Caco-2 (cell line): ENCODE results near the gene ACTL8. TPM values are rescaled to one million over a fixed set of nuclear protein-coding genes. Genes with fewer than 3 reads are reported as not detected.

ENCODE experiments used
- BruUV-seq: library from RNA; stranded (reverse); fragments of 400-500 nt; replicated peaks from 2 replicates; lab custom pipeline; 2021; lab: Mats Ljungman, UMichigan
- CTCF ChIA-PET: fragments of 300-600 bp; sonication (Branson Sonifier 250); formaldehyde crosslinking; loops from one replicate; lab custom pipeline; 2022; ENCODE audit warnings: antibody characterized with exemption; lab: Charles Lee
- POLR2A ChIA-PET: fragments of 300-600 bp; sonication (Branson Sonifier 250); formaldehyde crosslinking; loops from one replicate; lab custom pipeline; 2022; ENCODE audit warnings: antibody characterized with exemption; lab: Charles Lee
- DNase-seq, 2 experiments: peaks; one replicate each; pipeline versions ENCODE4 v3.0.0 to v3.0.0-alpha.2; 2020 to 2022
- H3K27me3 ChIP-seq: replicated peaks from 2 replicates; pipeline ENCODE4 v1.6.0; 2011; ENCODE audit warnings: low read length; ENCODE audit not compliant: control insufficient read depth, insufficient read depth
- H3K36me3 ChIP-seq: 2 replicates; pipeline ENCODE4 v1.5.1; 2011; ENCODE audit warnings: low read length; ENCODE audit not compliant: control insufficient read depth, insufficient read depth
- H3K4me1 ChIP-seq: fragments of 250-450 bp; sonication (Bioruptor Pico); 2 replicates; pipeline ENCODE4 v1.5.1; 2020; ENCODE audit warnings: mild to moderate bottlenecking
- H3K4me3 ChIP-seq: 2 replicates; pipeline ENCODE4 v1.5.1; 2011; ENCODE audit warnings: low read depth, mild to moderate bottlenecking, control low read depth, low read length
- H3K9me3 ChIP-seq: fragments of 250-450 bp; sonication (Bioruptor Pico); 2 replicates; pipeline ENCODE4 v1.5.1; 2020; ENCODE audit warnings: mild to moderate bottlenecking, moderate library complexity
- H3K27ac Mint-ChIP-seq: one replicate; pipeline ENCODE4 v1.8.0; 2022; ENCODE audit warnings: mixed read lengths; ENCODE audit not compliant: unreplicated experiment
- H3K27me3 Mint-ChIP-seq: one replicate; pipeline ENCODE4 v1.8.0; 2022; ENCODE audit warnings: mixed read lengths; ENCODE audit not compliant: insufficient read depth, unreplicated experiment
- H3K36me3 Mint-ChIP-seq: one replicate; pipeline ENCODE4 v1.8.0; 2022; ENCODE audit warnings: mild to moderate bottlenecking, mixed read lengths; ENCODE audit not compliant: insufficient read depth, unreplicated experiment
- H3K4me1 Mint-ChIP-seq: one replicate; pipeline ENCODE4 v1.8.0; 2022; ENCODE audit warnings: low read depth, mixed read lengths; ENCODE audit not compliant: unreplicated experiment
- H3K4me3 Mint-ChIP-seq: one replicate; pipeline ENCODE4 v1.8.0; 2022; ENCODE audit warnings: mild to moderate bottlenecking, moderate library complexity, mixed read lengths; ENCODE audit not compliant: unreplicated experiment
- H3K9me3 Mint-ChIP-seq: one replicate; pipeline ENCODE4 v1.8.0; 2022; ENCODE audit warnings: mixed read lengths; ENCODE audit not compliant: unreplicated experiment
- CTCF ChIP-seq, 2 experiments: fragments of 200-600 bp in 1 of 2; IDR thresholded peaks; 1 replicate in 1 of 2; 2 replicates in 1 of 2; pipeline versions ENCODE4 v1.5.1 to v1.8.0; 2011 to 2022; ENCODE audit warnings: antibody characterized with exemption in 1 of 2, control low read depth in 1 of 2, inconsistent platforms in 1 of 2, low read depth in 1 of 2, low read length in 1 of 2, mild to moderate bottlenecking in 1 of 2, moderate library complexity in 1 of 2; ENCODE audit not compliant: insufficient read depth in 1 of 2, severe bottlenecking in 1 of 2, unreplicated experiment in 1 of 2
- intact Hi-C: fragments of 100-400 bp; cut with micrococcal nuclease; formaldehyde crosslinking; loops from one replicate; pipeline ENCODE4 v1.10.0; 2022; ENCODE audit not compliant: unreplicated experiment
- total RNA-seq: library from RNA; stranded (reverse); gene quantifications from 2 replicates; pipeline ENCODE4 v1.2.3, GENCODE V29; 2022

ACTL8 gene
- total RNA-seq, 1 experiment from 2014 or later = 79.3 TPM

- POLR2A ChIA-PET = interaction anchor here (0.5 kb wide), 1 partner anchor 853 kb away, joined by 3 read pairs; no protein-coding TSS in a partner anchor
- Mint-ChIP-seq H3K9me3 (no peaks in the 10 kb centered on the region), H3K4me1 (no peaks in the 10 kb centered on the region), H3K4me3 (no peak overlapping the region), H3K27me3 (peaks cover 3% of the 10 kb centered on the region), H3K27ac (no peak overlapping the region), H3K36me3 (peaks cover 12% of the 10 kb centered on the region)
- Histone ChIP-seq H3K4me3 (no peak overlapping the region), H3K27me3 (no peaks in the 10 kb centered on the region), H3K36me3 (no peaks in the 10 kb centered on the region), H3K9me3 (no peaks in the 10 kb centered on the region), H3K4me1 (peaks cover 3% of the 10 kb centered on the region; the same call in 1 of the 2 replicates)
- TF ChIP-seq CTCF (IDR thresholded peaks at IDR 0.05; ENCODE audit: insufficient read depth in 1 of 2, low read depth in 1 of 2, low read length in 1 of 2, severe bottlenecking in 1 of 2, unreplicated experiment in 1 of 2) = no peak
- CTCF ChIA-PET = no interaction called here
- no peak for DNase-seq
- intact Hi-C loops = no loop called here
- no TSS peak for BruUV-seq
These were observed 34.8 kb downstream of the ACTL8 start for GRCh38 chr1:17789926-17790325.

GRCh38 chr1:17790383-17791054 is 35.4 kb downstream of the ACTL8 start:
- ChIA-PET CTCF (no interaction called here), POLR2A (interaction anchor here (0.5 kb wide), 1 partner anchor 854 kb away, joined by 3 read pairs; no protein-coding TSS in a partner anchor)
- Histone ChIP-seq H3K27me3 (no peaks in the 10 kb centered on the region), H3K9me3 (no peaks in the 10 kb centered on the region), H3K4me1 (peaks cover 8% of the 10 kb centered on the region; the same call in 1 of the 2 replicates), H3K36me3 (no peaks in the 10 kb centered on the region), H3K4me3 (no peak overlapping the region)
- intact Hi-C loops = no loop called here
- DNase-seq = no peak
- Mint-ChIP-seq H3K27me3 (peaks cover 3% of the 10 kb centered on the region), H3K9me3 (no peaks in the 10 kb centered on the region), H3K4me3 (no peak overlapping the region), H3K36me3 (peaks cover 12% of the 10 kb centered on the region), H3K27ac (no peak overlapping the region), H3K4me1 (no peaks in the 10 kb centered on the region)
- no TSS peak for BruUV-seq
- TF ChIP-seq CTCF (IDR thresholded peaks at IDR 0.05; ENCODE audit: insufficient read depth in 1 of 2, low read depth in 1 of 2, low read length in 1 of 2, severe bottlenecking in 1 of 2, unreplicated experiment in 1 of 2) = no peak

GRCh38 chr1:17791055-17791390 is 35.9 kb downstream of the ACTL8 start:
- H3K4me3 Mint-ChIP-seq = no peak overlapping the region
- no TSS peak for BruUV-seq
- intact Hi-C loops = no loop called here
- no peaks in the 10 kb centered on the region for H3K27me3 ChIP-seq
- H3K4me3 ChIP-seq = no peak overlapping the region
- ChIA-PET POLR2A (no interaction called here), CTCF (interaction anchor here (0.6 kb wide), 1 partner anchor 14 kb away, joined by 4 read pairs; no protein-coding TSS in a partner anchor)
- peaks cover 10% of the 10 kb centered on the region for H3K36me3 Mint-ChIP-seq
- no peak overlapping the region for H3K27ac Mint-ChIP-seq
- H3K9me3 Mint-ChIP-seq = no peaks in the 10 kb centered on the region
- peaks cover 8% of the 10 kb centered on the region; the same call in 1 of the 2 replicates for H3K4me1 ChIP-seq
- peaks cover 3% of the 10 kb centered on the region for H3K27me3 Mint-ChIP-seq
- DNase-seq = no peak
- H3K36me3 ChIP-seq = no peaks in the 10 kb centered on the region
- H3K9me3 ChIP-seq = no peaks in the 10 kb centered on the region
- no peaks in the 10 kb centered on the region for H3K4me1 Mint-ChIP-seq
- no peak for TF ChIP-seq CTCF (IDR thresholded peaks at IDR 0.05; ENCODE audit: insufficient read depth in 1 of 2, low read depth in 1 of 2, low read length in 1 of 2, severe bottlenecking in 1 of 2, unreplicated experiment in 1 of 2)
